ENCODE measurements around the gene TIMP2.

DNA sequence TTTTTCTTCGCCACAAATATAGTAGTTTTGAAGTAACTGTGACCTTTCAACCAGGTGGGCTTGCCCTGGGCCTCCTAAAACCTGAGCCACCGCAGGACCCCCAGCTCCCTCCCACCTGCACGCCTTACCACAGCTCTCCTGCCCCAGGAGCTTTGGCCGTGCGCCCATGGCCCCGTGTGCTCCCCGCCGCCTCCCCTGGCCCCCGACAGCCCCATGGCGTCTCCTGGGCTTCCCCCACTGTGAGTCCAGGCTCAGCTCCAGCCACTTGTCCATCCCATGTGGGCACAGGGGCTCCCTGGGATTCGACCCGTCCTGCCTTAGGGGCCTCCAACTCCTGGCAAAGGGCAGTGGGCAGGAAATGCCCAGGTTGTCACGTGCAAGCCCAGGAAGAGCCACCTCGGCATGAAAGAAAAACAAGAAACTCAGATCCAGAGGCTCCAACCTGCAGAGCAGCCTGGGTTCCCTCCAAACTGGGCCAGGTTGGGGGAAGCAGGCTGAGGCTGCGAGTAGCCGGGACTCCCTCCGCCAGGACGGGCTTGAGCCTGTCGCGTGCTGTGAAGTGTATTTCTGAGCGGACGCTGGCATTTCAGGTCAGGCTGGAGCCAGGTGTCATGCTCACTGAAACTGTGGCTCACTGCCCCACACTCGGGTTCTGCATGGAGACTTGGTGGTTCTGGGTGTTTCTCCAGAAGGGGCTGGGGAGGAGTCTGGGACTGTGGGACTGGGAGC lies 48.8 kb upstream of the TIMP2 start:
- TF ChIP-seq EGR1 (IDR thresholded peaks at IDR 0.05; ENCODE audit: low read depth) (no peak), ZNF274 (IDR thresholded peaks at IDR 0.05; ENCODE audit: low read depth, low read length) (no peak), MAX (IDR thresholded peaks at IDR 0.05) (no peak), EZH2 (IDR thresholded peaks at IDR 0.05) (no peak), ATF3 (IDR thresholded peaks at IDR 0.05) (no peak), EZH2phosphoT487 (IDR thresholded peaks at IDR 0.05; ENCODE audit: borderline replicate concordance) (no peak), CEBPB (IDR thresholded peaks at IDR 0.05; ENCODE audit: low read depth) (no peak), POLR2AphosphoS5 (IDR thresholded peaks at IDR 0.05; ENCODE audit: low read depth, low read length) (no peak)
- TF ChIP-seq, protein P1, sequence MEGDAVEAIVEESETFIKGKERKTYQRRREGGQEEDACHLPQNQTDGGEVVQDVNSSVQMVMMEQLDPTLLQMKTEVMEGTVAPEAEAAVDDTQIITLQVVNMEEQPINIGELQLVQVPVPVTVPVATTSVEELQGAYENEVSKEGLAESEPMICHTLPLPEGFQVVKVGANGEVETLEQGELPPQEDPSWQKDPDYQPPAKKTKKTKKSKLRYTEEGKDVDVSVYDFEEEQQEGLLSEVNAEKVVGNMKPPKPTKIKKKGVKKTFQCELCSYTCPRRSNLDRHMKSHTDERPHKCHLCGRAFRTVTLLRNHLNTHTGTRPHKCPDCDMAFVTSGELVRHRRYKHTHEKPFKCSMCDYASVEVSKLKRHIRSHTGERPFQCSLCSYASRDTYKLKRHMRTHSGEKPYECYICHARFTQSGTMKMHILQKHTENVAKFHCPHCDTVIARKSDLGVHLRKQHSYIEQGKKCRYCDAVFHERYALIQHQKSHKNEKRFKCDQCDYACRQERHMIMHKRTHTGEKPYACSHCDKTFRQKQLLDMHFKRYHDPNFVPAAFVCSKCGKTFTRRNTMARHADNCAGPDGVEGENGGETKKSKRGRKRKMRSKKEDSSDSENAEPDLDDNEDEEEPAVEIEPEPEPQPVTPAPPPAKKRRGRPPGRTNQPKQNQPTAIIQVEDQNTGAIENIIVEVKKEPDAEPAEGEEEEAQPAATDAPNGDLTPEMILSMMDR (IDR thresholded peaks at IDR 0.05 in 2 of 3, conservative IDR thresholded peaks at IDR 0.05 in 1 of 3; ENCODE audit: borderline replicate concordance in 1 of 3, insufficient read depth in 1 of 3, low read depth in 2 of 3, low read length in 2 of 3) = no peak

All from HCT116 (cell line).